ENCODE data around the gene PPP6R1. TPM values are rescaled to one million over a fixed set of nuclear protein-coding genes. Genes with fewer than 3 reads are reported as not detected.

The PPP6R1 gene
- total RNA-seq, 1 donor from 2014 or later = 40.4 TPM

- intact Hi-C loops (cut with DNase I) = no loop called here
- DNase-seq (ENCODE audit: low spot score) = no peak
- no peak for ATAC-seq
Observed at GRCh38 chr19:55249841-55250240, 9.0 kb downstream of the PPP6R1 start.

- intact Hi-C loops (cut with DNase I) = no loop called here
- no peak for ATAC-seq
- no peak for DNase-seq (ENCODE audit: low spot score)
Observed at GRCh38 chr19:55248704-55249103, 10.1 kb downstream of the PPP6R1 start.

- intact Hi-C loops (cut with DNase I) = no loop called here
- ATAC-seq = no peak
- no peak for DNase-seq (ENCODE audit: low spot score)
Observed at GRCh38 chr19:55248166-55248675, 10.6 kb downstream of the PPP6R1 start.

GRCh38 chr19:55247621-55248099, 11.2 kb downstream of the PPP6R1 start:
- ATAC-seq (peak; percentile 55), DNase-seq (ENCODE audit: low spot score) (no peak)
- intact Hi-C loops (cut with DNase I) = no loop called here

GRCh38 chr19:55246462-55247451, 12.1 kb downstream of the PPP6R1 start:
- intact Hi-C loops (cut with DNase I) = no loop called here

GRCh38 chr19:55245236-55245904, 13.4 kb downstream of the PPP6R1 start:
- ATAC-seq = no peak
- DNase-seq (ENCODE audit: low spot score) = no peak
- intact Hi-C loops (cut with DNase I) = no loop called here

More at GRCh38 chr19:55246462-55247451, 12.1 kb downstream of the PPP6R1 start:
- no peak for DNase-seq (ENCODE audit: low spot score)
- ATAC-seq = no peak

GRCh38 chr19:55244004-55244680, 14.7 kb downstream of the PPP6R1 start:
- intact Hi-C loops (cut with DNase I) = loop anchor here (1.0 kb wide), 1 partner anchor 14 kb away; no protein-coding TSS in a partner anchor

GRCh38 chr19:55242517-55242916, 16.3 kb downstream of the PPP6R1 start:
- DNase-seq (ENCODE audit: low spot score) (no peak), ATAC-seq (no peak)
- intact Hi-C loops (cut with DNase I) = no loop called here

More at GRCh38 chr19:55244004-55244680, 14.7 kb downstream of the PPP6R1 start:
- DNase-seq (ENCODE audit: low spot score) = no peak
- ATAC-seq = no peak

GRCh38 chr19:55241935-55242464, 16.8 kb downstream of the PPP6R1 start:
- intact Hi-C loops (cut with DNase I) = no loop called here
- no peak for DNase-seq (ENCODE audit: low spot score)
- ATAC-seq = no peak

- DNase-seq (ENCODE audit: low spot score) (no peak), ATAC-seq (no peak)
- intact Hi-C loops (cut with DNase I) = no loop called here
Observed at GRCh38 chr19:55241143-55241934, 17.5 kb downstream of the PPP6R1 start.

GRCh38 chr19:55240713-55241020, 18.1 kb downstream of the PPP6R1 start:
- intact Hi-C loops (cut with DNase I) = no loop called here
- no peak for ATAC-seq
- DNase-seq (ENCODE audit: low spot score) = no peak

- DNase-seq (ENCODE audit: low spot score) (no peak), ATAC-seq (no peak)
- intact Hi-C loops (cut with DNase I) = no loop called here
Observed at GRCh38 chr19:55239004-55239403, 19.8 kb downstream of the PPP6R1 start.

- ATAC-seq (no peak), DNase-seq (ENCODE audit: low spot score) (no peak)
- intact Hi-C loops (cut with DNase I) = no loop called here
Observed at GRCh38 chr19:55238030-55238429, 20.8 kb downstream of the PPP6R1 start.

GRCh38 chr19:55232986-55233385, 25.8 kb downstream of the PPP6R1 start:
- ATAC-seq (no peak), DNase-seq (ENCODE audit: low spot score) (no peak)
- intact Hi-C loops (cut with DNase I) = no loop called here

- no peak for DNase-seq (ENCODE audit: low spot score)
- no peak for ATAC-seq
- intact Hi-C loops (cut with DNase I) = no loop called here
Observed at GRCh38 chr19:55232286-55232602, 26.6 kb downstream of the PPP6R1 start.

- ATAC-seq (no peak), DNase-seq (ENCODE audit: low spot score) (peak; percentile 45)
- intact Hi-C loops (cut with DNase I) = no loop called here
Observed at GRCh38 chr19:55231391-55232285, 27.2 kb downstream of the PPP6R1 start.

- intact Hi-C loops (cut with DNase I) = no loop called here
- DNase-seq (ENCODE audit: low spot score) = no peak
- no peak for ATAC-seq
Observed at GRCh38 chr19:55230780-55231179, 28.0 kb downstream of the PPP6R1 start.

Data from sciatic nerve (tissue), 2 donors.